A549 (cell line): ENCODE results near the gene METTL24. TPM values are rescaled to one million over a fixed set of nuclear protein-coding genes. Genes with fewer than 3 reads are reported as not detected.
"Not testable (repeated sequence)": the region's sequence is repeated elsewhere in the genome, so short reads cannot be mapped to it uniquely, and the experiment has no call there.

Experiments
- ATAC-seq, 2 experiments: fragments of 200-7000 bp in 1 of 2; fragments of >200 bp in 1 of 2; cut with Nextera tagmentation in 1 of 2; cut with Tn5 transposase in 1 of 2; 3 replicates each; pipeline versions ENCODE4 v1.8.0 to v1.9.1; 2018 to 2020; ENCODE audit warnings: mild to moderate bottlenecking in 1 of 2, moderate library complexity in 1 of 2
- CTCF ChIA-PET: fragments of 300-600 bp; sonication (Branson Sonifier 250); formaldehyde crosslinking; extraction: SDS; loops from one replicate; lab custom pipeline; 2021; ENCODE audit warnings: antibody characterized with exemption, inconsistent platforms; lab: Yijun Ruan, JAX
- POLR2A ChIA-PET: fragments of 350-600 bp; formaldehyde crosslinking; extraction: SDS; loops from one replicate; lab custom pipeline; 2021; ENCODE audit warnings: antibody characterized with exemption, inconsistent platforms; lab: Yijun Ruan, JAX
- DNase-seq, 2 experiments: peaks; one replicate each; pipeline versions ENCODE4 v3.0.0 to v3.0.0-alpha.2; 2011 to 2016; ENCODE audit warnings: low read depth in 1 of 2, low spot score in 1 of 2
- FAIRE-seq: peaks from 2 replicates; lab custom pipeline; 2011; peaks lifted over from hg19 to GRCh38; lab: Jason Lieb, UNC
- H3K27ac ChIP-seq, 2 experiments: fragments of >200 bp; sonication (Bioruptor Twin); formaldehyde crosslinking; 3 replicates each; pipeline ENCODE4 v1.5.1; 2016 to 2017
- H3K4me1 ChIP-seq: fragments of >200 bp; sonication (Bioruptor Twin); formaldehyde crosslinking; 3 replicates; pipeline ENCODE4 v1.6.1; 2016
- H3K4me2 ChIP-seq: fragments of >200 bp; sonication (Bioruptor Twin); formaldehyde crosslinking; 3 replicates; pipeline ENCODE4 v1.6.1; 2016
- H3K4me3 ChIP-seq: fragments of >200 bp; sonication (Bioruptor Twin); formaldehyde crosslinking; 3 replicates; pipeline ENCODE4 v1.5.1; 2016
- H3K9me3 ChIP-seq: fragments of >200 bp; sonication (Bioruptor Twin); formaldehyde crosslinking; 3 replicates; pipeline ENCODE4 v1.6.1; 2016
- ATOH8 ChIP-seq: fragments of 250-450 bp; sonication (Bioruptor Pico); IDR thresholded peaks from 2 replicates; pipeline ENCODE4 v1.5.0; 2020; ENCODE audit warnings: low read depth, mild to moderate bottlenecking, moderate library complexity
- BHLHE40 ChIP-seq: IDR thresholded peaks from 2 replicates; pipeline ENCODE4 v1.6.1; 2012; ENCODE audit warnings: low read depth, low read length, inconsistent platforms
- CHD2 ChIP-seq: fragments of 150-350 bp; IDR thresholded peaks from 2 replicates; pipeline ENCODE4 v1.6.1; 2014; ENCODE audit warnings: low read length; ENCODE audit not compliant: partially characterized antibody
- EHMT2 ChIP-seq: fragments of 200-600 bp; sonication (generic); IDR thresholded peaks from 2 replicates; pipeline ENCODE4 v1.6.1; 2016; ENCODE audit warnings: antibody characterized with exemption, low read depth, mild to moderate bottlenecking, moderate library complexity
- ESRRA ChIP-seq: fragments of 150-350 bp; IDR thresholded peaks from 2 replicates; pipeline ENCODE4 v1.6.1; 2014; ENCODE audit warnings: mild to moderate bottlenecking, low read length, borderline replicate concordance
- FOSL2 ChIP-seq, 2 experiments: fragments of 450-650 bp in 1 of 2; fragments of >200 bp in 1 of 2; sonication (Bioruptor Twin) in 1 of 2; formaldehyde crosslinking; IDR thresholded peaks; 2 replicates each; pipeline versions ENCODE4 v1.5.0 to v1.6.1; 2016 to 2020; ENCODE audit warnings: mild to moderate bottlenecking in 1 of 2, moderate library complexity in 1 of 2
- HDAC2 ChIP-seq: fragments of 200-600 bp; sonication (generic); IDR thresholded peaks from 2 replicates; pipeline ENCODE4 v1.6.1; 2016
- HEYL ChIP-seq: fragments of 250-450 bp; sonication (Bioruptor Pico); IDR thresholded peaks from 2 replicates; pipeline ENCODE4 v1.8.0; 2021; ENCODE audit warnings: mild to moderate bottlenecking, moderate library complexity
- HMGXB4 ChIP-seq: fragments of 250-450 bp; sonication (Bioruptor Pico); IDR thresholded peaks from 2 replicates; pipeline ENCODE4 v1.5.0; 2021; ENCODE audit warnings: mild to moderate bottlenecking, moderate library complexity, borderline replicate concordance
- HOXA7 ChIP-seq: fragments of 250-450 bp; sonication (Bioruptor Pico); IDR thresholded peaks from 2 replicates; pipeline ENCODE4 v1.5.0; 2020; ENCODE audit warnings: mild to moderate bottlenecking, moderate library complexity
- JUN ChIP-seq, 2 experiments: fragments of >200 bp; sonication (Bioruptor Twin); formaldehyde crosslinking; IDR thresholded peaks; 2 replicates in 1 of 2; 3 replicates in 1 of 2; pipeline ENCODE4 v1.6.1; 2016 to 2017
- JUNB ChIP-seq: fragments of >200 bp; sonication (Bioruptor Twin); formaldehyde crosslinking; IDR thresholded peaks from 2 replicates; pipeline ENCODE4 v1.6.1; 2016
- KDM1A ChIP-seq: fragments of 200-600 bp; sonication (generic); IDR thresholded peaks from 2 replicates; pipeline ENCODE4 v1.6.1; 2016; ENCODE audit warnings: low read depth, mild to moderate bottlenecking
- MYC ChIP-seq: IDR thresholded peaks from 2 replicates; pipeline ENCODE4 v1.6.1; 2012; ENCODE audit warnings: mild to moderate bottlenecking, inconsistent platforms, low read length, improper control_type of control experiment, borderline replicate concordance
- NPAS2 ChIP-seq: fragments of 250-450 bp; sonication (Bioruptor Pico); IDR thresholded peaks from 2 replicates; pipeline ENCODE4 v1.8.0; 2022; ENCODE audit warnings: mild to moderate bottlenecking, moderate library complexity, borderline replicate concordance
- PBX3 ChIP-seq: IDR thresholded peaks from 2 replicates; pipeline ENCODE4 v1.6.1; 2012
- RCOR1 ChIP-seq: fragments of 150-350 bp; IDR thresholded peaks from 2 replicates; pipeline ENCODE4 v1.6.1; 2014; ENCODE audit warnings: antibody characterized with exemption, low read length, low read depth
- REST ChIP-seq: fragments of 200-600 bp; sonication (generic); IDR thresholded peaks from 2 replicates; pipeline ENCODE4 v1.6.1; 2016; ENCODE audit warnings: antibody characterized with exemption, mild to moderate bottlenecking, moderate library complexity
- SMC3 ChIP-seq: fragments of >200 bp; sonication (Bioruptor Twin); formaldehyde crosslinking; IDR thresholded peaks from 3 replicates; pipeline ENCODE4 v1.6.1; 2018; ENCODE audit warnings: inconsistent platforms
- ZC3H11A ChIP-seq: fragments of 450-650 bp; IDR thresholded peaks from 2 replicates; pipeline ENCODE4 v1.6.1; 2014; ENCODE audit warnings: antibody characterized with exemption, mild to moderate bottlenecking
- ZNF302 ChIP-seq: fragments of 250-450 bp; sonication (Bioruptor Pico); IDR thresholded peaks from 2 replicates; pipeline ENCODE4 v1.9.0; 2021; ENCODE audit warnings: inconsistent platforms, mild to moderate bottlenecking, moderate library complexity
- WGBS: methylation state at CpG from one replicate; pipeline ENCODE4 v1.1.6; 2017; ENCODE audit errors: missing lambda C conversion rate; 5-methylcytosine and 5-hydroxymethylcytosine counted together
- polyA plus RNA-seq, 4 experiments: library from polyadenylated mRNA; depleted of rRNA in 3 of 4; stranded (reverse); fragments of >200 nt; fragmentation: RNase III in 1 of 4; extraction: RNeasy Plus Mini Kit Qiagen cat#74134 plus additional on column Dnase treatment in 1 of 4; gene quantifications; 2 replicates in 3 of 4; 3 replicates in 1 of 4; pipeline ENCODE4 v1.2.3, GENCODE V29; 2011 to 2017

METTL24 gene
- polyA plus RNA-seq, 2 of the 4 experiments (the other 2 are of a cell fraction): not detected

- ATAC-seq (no peak), FAIRE-seq (no peak), DNase-seq (no peak)
- Histone ChIP-seq H3K4me1 (no peaks in the 10 kb centered on the region), H3K4me3 (no peak overlapping the region), H3K9me3 (no peaks in the 10 kb centered on the region), H3K4me2 (no peak overlapping the region), H3K27ac (no peak overlapping the region)
- WGBS: 8% methylated on average over 1 of the region's 1 CpG
- TF ChIP-seq ESRRA: no peak
- TF ChIP-seq JUN (IDR thresholded peaks at IDR 0.05): no peak
- no peak for TF ChIP-seq RCOR1
- no peak for TF ChIP-seq HOXA7 (CRISPR knock-in tag)
- TF ChIP-seq REST: no peak
- TF ChIP-seq SMC3: no peak
- TF ChIP-seq HDAC2: no peak
- TF ChIP-seq NPAS2 (CRISPR knock-in tag): no peak
- no peak for TF ChIP-seq ZNF302 (CRISPR knock-in tag)
- no peak for TF ChIP-seq PBX3
- no peak for TF ChIP-seq MYC
- no peak for TF ChIP-seq FOSL2 (IDR thresholded peaks at IDR 0.05)
- TF ChIP-seq FOSL2 (CRISPR knock-in tag; IDR thresholded peaks at IDR 0.05): no peak
- TF ChIP-seq CHD2: no peak
- POLR2A ChIA-PET: no interaction called here
- CTCF ChIA-PET: no interaction called here
Observed at GRCh38 chr6:110282412-110282811, 75.7 kb downstream of the METTL24 start.

DNA sequence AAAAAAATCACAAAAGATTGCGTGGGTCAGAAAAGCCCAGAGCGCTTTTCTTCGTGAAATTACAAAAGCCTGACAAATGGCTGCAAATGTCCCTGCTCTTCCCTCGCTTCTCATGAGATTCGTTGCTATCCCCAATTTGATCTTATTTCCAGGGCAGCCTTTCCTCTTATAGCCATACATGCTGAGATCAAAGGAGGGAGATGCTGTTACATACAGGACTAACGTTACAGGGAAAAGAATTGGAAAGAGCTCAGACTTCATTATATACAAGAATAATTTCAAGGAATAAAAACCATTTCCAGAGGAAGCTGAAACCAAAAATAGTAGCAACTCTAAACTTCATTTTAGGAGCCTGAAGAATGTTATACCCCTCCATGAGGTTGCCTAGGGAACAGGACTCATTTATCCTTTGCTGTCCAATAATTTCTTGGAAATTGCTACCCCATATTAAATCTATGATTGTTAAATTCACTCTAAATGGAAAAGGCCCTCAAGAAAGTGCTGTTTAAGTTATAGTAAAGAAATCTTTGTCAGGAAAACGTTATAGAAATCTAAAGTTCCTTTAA, 81.0 kb downstream of the METTL24 start:
- Histone ChIP-seq H3K9me3 (no peaks in the 10 kb centered on the region), H3K4me3 (no peak overlapping the region), H3K27ac (no peak overlapping the region), H3K4me2 (no peak overlapping the region)
- 30% methylated on average over 7 of the region's 7 CpGs for WGBS
- ChIA-PET CTCF (no interaction called here), POLR2A (no interaction called here)
- no peak for DNase-seq
- ATAC-seq: no peak
- no peak for TF ChIP-seq KDM1A
- TF ChIP-seq HMGXB4 (CRISPR knock-in tag): no peak
- no peak for TF ChIP-seq BHLHE40
- no peak for TF ChIP-seq HOXA7 (CRISPR knock-in tag)
- no peak for TF ChIP-seq ZC3H11A
- no peak for TF ChIP-seq ATOH8 (CRISPR knock-in tag)
- TF ChIP-seq NPAS2 (CRISPR knock-in tag): no peak
- TF ChIP-seq EHMT2: no peak
- no peak for TF ChIP-seq HEYL (CRISPR knock-in tag)
- no peak for TF ChIP-seq MYC
- TF ChIP-seq SMC3: no peak
- TF ChIP-seq JUNB: no peak
- TF ChIP-seq, all 56 proteins: peak for 0
- no peak for FAIRE-seq
- no peaks in the 10 kb centered on the region for H3K4me1 ChIP-seq

- ATAC-seq, H3K4me3 ChIP-seq, H3K4me1 ChIP-seq, CTCF ChIA-PET, FAIRE-seq, H3K4me2 ChIP-seq, H3K9me3 ChIP-seq, H3K27ac ChIP-seq, POLR2A ChIA-PET, DNase-seq: not testable (repeated sequence)
Observed at GRCh38 chr6:110272781-110273180, 85.4 kb downstream of the METTL24 start.
